Activated CD4-positive, alpha-beta T cell treated with anti-CD3 and anti-CD28 coated beads, Interleukin-10, Interleukin-2, amounts not matched to agents 100 ng/mL and 50 ng/mL, durations not matched to agents 16 hours and 8 hours (primary cell): ENCODE results near the gene PCDHA10.
"Not testable (repeated sequence)": the region's sequence is repeated elsewhere in the genome, so short reads cannot be mapped to it uniquely, and the experiment has no call there.

Source experiments
- DNase-seq: peaks from one replicate; pipeline ENCODE4 v3.0.0-alpha.2; 2020

The PCDHA10 gene, protein sequence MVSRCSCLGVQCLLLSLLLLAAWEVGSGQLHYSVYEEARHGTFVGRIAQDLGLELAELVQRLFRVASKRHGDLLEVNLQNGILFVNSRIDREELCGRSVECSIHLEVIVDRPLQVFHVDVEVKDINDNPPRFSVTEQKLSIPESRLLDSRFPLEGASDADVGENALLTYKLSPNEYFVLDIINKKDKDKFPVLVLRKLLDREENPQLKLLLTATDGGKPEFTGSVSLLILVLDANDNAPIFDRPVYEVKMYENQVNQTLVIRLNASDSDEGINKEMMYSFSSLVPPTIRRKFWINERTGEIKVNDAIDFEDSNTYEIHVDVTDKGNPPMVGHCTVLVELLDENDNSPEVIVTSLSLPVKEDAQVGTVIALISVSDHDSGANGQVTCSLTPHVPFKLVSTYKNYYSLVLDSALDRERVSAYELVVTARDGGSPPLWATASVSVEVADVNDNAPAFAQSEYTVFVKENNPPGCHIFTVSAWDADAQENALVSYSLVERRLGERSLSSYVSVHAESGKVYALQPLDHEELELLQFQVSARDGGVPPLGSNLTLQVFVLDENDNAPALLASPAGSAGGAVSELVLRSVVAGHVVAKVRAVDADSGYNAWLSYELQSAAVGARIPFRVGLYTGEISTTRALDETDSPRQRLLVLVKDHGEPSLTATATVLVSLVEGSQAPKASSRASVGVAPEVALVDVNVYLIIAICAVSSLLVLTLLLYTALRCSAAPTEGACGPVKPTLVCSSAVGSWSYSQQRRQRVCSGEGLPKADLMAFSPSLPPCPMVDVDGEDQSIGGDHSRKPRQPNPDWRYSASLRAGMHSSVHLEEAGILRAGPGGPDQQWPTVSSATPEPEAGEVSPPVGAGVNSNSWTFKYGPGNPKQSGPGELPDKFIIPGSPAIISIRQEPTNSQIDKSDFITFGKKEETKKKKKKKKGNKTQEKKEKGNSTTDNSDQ

DNA sequence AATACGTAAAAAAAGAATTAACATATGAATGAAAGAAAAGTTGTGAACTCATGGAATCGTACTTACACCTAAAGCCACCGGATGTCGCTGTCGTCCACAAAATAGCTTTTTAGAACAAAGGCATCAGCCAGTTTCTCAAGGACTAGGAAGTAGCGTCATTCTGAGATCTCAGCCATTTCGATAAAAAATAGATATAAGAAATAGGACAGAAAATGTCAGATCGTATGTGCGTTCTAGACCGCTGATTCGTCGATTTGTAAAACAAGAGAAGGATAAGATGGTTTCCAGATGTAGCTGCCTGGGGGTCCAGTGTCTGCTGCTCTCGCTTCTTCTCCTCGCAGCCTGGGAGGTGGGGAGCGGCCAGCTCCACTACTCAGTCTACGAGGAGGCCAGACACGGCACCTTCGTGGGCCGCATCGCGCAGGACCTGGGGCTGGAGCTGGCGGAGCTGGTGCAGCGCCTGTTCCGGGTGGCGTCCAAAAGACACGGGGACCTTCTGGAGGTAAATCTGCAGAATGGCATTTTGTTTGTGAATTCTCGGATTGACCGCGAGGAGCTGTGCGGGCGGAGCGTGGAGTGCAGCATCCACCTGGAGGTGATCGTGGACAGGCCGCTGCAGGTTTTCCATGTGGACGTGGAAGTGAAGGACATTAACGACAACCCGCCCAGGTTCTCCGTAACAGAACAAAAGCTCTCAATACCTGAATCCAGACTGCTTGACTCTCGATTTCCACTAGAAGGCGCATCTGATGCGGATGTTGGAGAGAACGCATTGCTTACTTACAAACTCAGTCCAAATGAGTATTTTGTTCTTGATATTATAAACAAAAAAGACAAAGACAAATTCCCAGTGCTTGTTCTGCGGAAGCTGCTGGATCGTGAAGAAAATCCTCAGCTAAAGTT, at the start of gene PCDHA10:
PCDHA10 (plus strand) TSS at position 126 of the 903 bp plus-strand sequence; CDS start at position 278, 152 bp downstream.
- DNase-seq, result no peak

DNA sequence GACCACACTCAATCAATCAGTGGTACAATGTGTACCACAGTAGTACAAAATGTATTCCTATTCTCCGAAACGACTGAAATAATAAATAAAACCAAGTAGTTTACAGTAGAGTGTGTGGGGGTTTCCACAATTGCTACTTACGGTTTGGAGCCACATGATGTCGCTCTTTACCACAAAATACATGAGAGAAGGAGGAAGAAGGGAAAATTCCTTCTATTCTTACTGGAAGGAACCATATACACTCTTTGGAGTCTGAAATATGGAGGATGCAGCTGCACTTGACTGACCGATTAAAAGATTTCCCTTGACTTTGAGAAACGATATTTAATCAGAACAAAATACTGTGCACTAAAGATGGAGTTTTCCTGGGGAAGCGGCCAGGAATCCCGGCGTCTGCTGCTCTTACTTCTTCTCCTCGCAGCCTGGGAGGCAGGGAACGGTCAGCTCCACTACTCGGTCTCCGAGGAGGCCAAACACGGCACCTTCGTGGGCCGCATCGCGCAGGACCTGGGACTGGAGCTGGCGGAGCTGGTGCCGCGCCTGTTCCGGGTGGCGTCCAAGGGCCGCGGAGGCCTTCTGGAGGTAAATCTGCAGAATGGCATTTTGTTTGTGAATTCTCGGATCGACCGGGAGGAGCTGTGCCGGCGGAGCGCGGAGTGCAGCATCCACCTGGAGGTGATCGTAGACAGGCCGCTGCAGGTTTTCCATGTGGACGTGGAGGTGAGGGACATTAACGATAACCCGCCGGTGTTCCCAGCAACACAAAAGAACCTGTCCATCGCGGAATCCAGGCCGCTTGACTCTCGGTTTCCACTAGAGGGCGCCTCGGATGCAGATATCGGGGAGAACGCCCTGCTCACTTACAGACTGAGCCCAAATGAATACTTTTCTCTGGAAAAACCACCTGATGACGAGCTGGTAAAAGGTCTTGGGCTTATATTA, 48.6 kb upstream of the PCDHA10 start, which contains the start of gene PCDHA4:
PCDHA4 (plus strand) TSS at position 235 of the 942 bp plus-strand sequence.
- peak; percentile 28 for DNase-seq

DNA sequence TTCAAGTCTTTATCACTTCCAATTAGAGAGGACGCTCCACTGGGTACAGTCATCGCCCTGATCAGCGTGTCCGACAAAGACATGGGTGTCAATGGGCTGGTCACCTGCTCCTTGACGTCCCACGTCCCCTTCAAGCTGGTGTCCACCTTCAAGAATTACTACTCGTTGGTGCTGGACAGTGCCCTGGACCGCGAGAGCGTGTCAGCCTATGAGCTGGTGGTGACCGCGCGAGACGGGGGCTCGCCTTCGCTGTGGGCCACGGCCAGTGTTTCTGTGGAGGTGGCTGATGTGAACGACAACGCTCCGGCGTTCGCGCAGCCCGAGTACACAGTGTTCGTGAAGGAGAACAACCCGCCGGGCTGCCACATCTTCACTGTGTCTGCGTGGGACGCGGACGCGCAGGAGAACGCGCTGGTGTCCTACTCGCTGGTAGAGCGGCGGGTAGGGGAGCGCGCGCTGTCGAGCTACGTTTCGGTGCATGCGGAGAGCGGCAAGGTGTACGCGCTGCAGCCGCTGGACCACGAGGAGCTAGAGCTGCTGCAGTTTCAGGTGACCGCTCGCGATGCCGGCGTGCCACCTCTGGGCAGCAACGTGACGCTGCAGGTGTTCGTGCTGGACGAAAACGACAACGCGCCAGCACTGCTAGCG, 47.3 kb upstream of the PCDHA10 start:
- DNase-seq, result not testable (repeated sequence)

DNA sequence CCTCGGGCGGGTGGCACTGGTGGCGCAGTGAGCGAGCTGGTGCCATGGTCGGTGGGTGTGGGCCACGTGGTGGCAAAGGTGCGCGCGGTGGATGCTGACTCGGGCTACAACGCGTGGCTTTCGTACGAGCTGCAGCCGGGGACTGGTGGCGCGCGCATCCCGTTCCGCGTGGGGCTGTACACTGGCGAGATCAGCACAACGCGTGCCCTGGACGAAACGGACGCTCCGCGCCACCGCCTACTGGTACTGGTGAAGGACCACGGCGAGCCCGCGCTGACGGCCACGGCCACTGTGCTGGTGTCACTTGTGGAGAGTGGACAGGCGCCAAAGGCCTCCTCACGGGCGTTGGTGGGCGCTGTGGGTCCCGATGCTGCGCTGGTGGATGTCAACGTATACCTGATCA, 46.8 kb upstream of the PCDHA10 start:
- DNase-seq, result no peak

DNA sequence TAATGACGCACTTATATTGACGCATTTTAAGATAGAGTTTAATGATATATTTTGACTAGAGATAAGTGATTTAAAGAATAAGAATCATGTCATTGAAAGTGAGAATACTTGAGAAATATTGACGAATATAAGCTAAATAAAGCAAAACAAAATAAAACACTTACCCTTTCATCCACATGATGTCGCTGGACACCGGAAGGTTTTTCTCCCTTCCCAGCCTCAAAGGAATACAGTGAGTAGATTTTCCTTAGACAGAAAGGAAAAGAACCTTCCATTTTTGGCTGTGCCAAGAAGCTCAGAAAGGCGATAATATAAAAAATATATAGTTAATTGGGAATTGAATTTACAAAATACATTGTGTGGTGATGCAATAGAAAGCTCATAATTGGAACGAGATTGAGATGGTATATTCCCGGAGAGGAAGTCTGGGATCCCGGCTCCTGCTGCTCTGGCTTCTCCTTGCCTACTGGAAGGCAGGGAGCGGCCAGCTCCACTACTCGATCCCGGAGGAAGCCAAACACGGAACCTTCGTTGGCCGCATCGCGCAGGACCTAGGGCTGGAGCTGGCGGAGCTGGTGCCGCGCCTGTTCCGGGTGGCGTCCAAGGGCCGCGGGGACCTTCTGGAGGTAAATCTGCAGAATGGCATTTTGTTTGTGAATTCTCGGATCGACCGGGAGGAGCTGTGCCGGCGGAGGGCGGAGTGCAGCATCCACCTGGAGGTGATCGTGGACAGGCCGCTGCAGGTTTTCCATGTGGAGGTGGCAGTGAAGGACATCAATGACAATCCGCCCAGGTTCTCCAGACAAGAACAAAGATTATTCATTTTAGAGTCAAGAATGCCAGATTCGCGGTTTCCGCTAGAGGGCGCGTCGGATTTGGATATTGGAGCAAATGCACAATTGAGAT, 34.1 kb upstream of the PCDHA10 start, which contains the start of gene PCDHA5:
PCDHA5 (plus strand) TSS at position 239 of the 906 bp plus-strand sequence.
- DNase-seq, result peak; percentile 21

DNA sequence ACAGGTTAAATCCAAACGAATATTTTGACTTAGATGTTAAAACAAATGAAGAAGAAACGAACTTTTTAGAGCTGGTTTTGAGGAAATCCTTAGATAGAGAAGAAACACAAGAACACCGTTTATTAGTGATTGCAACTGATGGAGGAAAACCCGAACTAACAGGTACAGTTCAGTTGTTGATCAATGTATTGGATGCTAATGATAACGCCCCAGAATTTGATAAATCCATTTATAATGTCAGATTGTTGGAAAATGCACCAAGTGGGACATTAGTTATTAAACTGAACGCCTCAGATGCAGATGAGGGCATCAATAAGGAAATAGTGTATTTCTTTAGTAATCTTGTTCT, 33.4 kb upstream of the PCDHA10 start:
- no peak for DNase-seq

DNA sequence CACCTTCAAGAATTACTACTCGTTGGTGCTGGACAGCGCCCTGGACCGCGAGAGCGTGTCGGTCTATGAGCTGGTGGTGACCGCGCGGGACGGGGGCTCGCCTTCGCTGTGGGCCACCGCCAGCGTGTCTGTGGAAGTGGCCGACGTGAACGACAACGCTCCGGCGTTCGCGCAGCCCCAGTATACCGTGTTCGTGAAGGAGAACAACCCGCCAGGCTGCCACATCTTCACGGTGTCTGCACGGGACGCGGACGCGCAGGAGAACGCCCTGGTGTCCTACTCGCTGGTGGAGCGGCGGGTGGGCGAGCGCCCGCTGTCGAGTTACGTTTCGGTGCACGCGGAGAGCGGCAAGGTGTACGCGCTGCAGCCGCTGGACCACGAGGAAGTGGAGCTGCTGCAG, 32.7 kb upstream of the PCDHA10 start:
- DNase-seq, result not testable (repeated sequence)

DNA sequence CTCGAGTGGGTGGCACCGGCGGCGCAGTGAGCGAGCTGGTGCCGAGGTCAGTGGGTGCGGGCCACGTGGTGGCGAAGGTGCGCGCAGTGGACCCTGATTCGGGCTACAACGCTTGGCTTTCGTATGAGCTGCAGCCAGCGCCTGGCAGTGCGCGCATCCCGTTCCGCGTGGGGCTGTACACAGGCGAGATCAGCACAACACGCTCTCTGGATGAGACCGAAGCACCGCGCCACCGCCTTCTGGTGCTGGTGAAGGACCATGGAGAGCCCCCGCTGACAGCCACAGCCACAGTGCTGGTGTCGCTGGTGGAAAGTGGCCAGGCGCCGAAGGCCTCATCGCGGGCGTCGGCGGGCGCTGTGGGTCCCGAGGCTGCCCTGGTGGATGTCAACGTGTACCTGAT, 32.2 kb upstream of the PCDHA10 start:
- DNase-seq, result no peak

DNA sequence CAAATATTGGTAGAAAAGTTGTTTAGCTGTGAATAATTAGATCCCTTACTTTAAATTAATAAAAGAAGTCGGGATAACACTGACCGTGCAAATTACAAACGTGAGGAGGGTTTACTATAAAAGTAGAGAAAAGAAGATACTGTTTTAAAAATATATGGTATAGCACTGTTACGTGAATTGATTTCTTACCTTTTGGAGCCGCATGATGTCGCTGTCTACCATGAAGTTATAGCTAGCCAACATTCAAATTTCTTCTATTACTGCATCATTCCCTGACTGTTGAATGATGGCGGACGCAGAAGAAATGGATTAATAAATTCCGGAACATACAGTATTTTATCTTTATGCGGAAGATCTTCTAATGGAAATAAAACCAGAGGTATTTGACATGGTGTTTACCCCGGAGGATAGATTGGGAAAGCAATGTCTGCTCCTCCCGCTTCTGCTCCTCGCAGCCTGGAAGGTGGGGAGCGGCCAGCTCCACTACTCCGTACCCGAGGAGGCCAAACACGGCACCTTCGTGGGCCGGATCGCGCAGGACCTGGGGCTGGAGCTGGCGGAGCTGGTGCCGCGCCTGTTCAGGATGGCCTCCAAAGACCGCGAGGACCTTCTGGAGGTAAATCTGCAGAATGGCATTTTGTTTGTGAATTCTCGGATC, 27.9 kb upstream of the PCDHA10 start, which contains the start of gene PCDHA6:
PCDHA6 (plus strand) TSS at position 257 of the 658 bp plus-strand sequence; CDS start at position 389, 132 bp downstream.
- DNase-seq, result no peak

DNA sequence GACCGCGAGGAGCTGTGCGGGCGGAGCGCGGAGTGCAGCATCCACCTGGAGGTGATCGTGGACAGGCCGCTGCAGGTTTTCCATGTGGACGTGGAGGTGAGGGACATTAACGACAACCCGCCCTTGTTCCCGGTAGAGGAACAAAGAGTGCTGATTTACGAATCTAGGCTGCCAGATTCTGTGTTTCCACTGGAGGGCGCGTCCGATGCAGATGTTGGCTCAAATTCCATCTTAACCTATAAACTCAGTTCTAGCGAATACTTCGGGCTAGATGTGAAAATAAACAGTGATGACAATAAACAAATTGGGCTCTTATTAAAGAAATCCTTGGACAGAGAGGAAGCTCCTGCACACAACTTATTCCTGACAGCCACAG, 27.3 kb upstream of the PCDHA10 start:
- DNase-seq, result no peak

DNA sequence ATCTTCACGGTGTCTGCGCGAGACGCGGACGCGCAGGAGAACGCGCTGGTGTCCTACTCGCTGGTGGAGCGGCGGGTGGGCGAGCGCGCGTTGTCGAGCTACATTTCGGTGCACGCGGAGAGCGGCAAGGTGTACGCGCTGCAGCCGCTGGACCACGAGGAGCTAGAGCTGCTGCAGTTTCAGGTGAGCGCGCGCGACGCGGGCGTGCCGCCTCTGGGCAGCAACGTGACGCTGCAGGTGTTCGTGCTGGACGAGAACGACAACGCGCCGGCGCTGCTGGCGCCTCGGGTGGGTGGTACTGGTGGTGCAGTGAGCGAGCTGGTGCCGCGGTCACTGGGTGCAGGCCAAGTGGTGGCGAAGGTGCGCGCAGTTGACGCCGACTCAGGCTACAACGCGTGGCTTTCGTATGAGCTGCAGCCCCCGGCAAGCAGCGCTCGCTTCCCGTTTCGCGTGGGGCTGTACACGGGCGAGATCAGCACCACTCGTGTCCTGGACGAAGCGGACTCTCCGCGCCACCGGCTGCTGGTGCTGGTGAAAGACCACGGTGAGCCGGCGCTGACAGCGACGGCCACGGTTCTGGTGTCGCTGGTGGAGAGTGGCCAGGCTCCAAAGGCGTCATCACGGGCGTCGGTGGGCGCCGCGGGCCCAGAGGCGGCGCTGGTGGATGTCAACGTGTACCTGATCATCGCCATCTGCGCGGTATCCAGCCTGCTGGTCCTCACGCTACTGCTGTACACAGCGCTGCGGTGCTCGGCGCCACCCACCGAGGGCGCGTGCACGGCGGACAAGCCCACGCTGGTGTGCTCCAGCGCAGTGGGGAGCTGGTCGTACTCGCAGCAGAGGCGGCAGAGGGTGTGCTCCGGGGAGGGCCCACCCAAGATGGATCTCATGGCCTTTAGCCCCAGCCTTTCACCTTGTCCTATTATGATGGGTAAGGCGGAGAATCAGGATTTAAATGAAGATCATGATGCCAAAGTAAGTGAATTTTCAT, 25.9 kb upstream of the PCDHA10 start:
- not testable (repeated sequence) for DNase-seq

DNA sequence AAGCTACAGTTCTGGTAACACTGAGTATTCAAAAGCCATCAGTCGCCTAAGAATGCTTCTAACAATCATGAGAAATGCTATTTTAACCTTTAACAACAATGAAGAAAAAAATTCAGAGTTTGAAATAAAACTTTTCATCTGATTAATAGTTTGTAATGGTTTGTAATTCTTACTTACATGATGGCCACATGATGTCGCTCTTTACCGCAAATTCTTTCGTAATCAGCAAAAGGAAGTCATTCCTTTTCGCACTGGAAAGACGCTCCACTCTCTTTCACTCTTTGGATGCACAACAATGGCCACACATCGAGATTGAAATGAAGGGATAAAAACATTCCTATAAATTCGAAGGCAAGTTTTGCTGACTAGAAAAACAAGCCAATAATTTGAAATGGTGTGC, 21.7 kb upstream of the PCDHA10 start, which contains the start of gene PCDHA7:
PCDHA7 (plus strand) TSS at position 277 of the 400 bp plus-strand sequence; CDS start at position 392, 115 bp downstream.
- DNase-seq, result no peak

DNA sequence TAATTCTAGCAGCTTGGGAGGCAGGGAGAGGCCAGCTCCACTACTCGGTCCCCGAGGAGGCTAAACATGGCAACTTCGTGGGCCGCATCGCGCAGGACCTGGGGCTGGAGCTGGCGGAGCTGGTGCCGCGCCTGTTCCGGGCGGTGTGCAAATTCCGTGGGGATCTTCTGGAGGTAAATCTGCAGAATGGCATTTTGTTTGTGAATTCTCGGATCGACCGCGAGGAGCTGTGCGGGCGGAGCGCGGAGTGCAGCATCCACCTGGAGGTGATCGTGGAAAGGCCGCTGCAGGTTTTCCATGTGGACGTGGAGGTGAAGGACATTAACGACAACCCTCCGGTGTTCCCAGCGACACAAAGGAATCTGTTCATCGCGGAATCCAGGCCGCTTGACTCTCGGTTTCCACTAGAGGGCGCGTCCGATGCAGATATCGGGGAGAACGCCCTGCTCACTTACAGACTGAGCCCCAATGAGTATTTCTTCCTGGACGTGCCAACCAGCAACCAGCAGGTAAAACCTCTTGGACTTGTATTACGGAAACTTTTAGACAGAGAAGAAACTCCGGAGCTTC, 21.2 kb upstream of the PCDHA10 start:
- not testable (repeated sequence) for DNase-seq

DNA sequence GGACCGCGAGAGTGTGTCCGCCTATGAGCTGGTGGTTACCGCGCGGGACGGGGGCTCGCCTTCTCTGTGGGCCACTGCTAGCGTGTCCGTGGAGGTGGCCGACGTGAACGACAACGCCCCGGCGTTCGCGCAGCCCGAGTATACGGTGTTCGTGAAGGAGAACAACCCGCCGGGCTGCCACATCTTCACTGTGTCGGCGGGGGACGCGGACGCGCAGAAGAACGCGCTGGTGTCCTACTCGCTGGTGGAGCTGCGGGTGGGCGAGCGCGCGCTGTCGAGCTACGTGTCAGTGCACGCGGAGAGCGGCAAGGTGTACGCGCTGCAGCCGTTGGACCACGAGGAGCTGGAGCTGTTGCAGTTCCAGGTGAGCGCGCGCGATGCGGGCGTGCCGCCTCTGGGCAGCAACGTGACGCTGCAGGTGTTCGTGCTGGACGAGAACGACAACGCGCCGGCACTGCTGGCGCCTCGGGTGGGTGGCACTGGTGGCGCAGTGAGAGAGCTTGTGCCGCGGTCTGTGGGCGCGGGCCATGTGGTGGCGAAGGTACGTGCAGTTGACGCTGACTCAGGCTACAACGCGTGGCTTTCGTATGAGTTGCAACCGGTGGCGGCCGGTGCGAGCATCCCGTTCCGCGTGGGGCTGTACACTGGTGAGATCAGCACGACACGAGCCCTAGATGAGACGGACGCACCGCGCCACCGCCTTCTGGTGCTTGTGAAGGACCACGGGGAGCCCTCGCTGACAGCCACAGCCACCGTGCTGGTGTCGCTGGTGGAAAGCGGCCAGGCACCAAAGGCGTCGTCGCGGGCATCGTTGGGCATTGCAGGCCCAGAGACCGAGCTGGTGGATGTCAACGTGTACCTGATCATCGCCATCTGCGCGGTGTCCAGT, 19.8 kb upstream of the PCDHA10 start:
- DNase-seq, result no peak

DNA sequence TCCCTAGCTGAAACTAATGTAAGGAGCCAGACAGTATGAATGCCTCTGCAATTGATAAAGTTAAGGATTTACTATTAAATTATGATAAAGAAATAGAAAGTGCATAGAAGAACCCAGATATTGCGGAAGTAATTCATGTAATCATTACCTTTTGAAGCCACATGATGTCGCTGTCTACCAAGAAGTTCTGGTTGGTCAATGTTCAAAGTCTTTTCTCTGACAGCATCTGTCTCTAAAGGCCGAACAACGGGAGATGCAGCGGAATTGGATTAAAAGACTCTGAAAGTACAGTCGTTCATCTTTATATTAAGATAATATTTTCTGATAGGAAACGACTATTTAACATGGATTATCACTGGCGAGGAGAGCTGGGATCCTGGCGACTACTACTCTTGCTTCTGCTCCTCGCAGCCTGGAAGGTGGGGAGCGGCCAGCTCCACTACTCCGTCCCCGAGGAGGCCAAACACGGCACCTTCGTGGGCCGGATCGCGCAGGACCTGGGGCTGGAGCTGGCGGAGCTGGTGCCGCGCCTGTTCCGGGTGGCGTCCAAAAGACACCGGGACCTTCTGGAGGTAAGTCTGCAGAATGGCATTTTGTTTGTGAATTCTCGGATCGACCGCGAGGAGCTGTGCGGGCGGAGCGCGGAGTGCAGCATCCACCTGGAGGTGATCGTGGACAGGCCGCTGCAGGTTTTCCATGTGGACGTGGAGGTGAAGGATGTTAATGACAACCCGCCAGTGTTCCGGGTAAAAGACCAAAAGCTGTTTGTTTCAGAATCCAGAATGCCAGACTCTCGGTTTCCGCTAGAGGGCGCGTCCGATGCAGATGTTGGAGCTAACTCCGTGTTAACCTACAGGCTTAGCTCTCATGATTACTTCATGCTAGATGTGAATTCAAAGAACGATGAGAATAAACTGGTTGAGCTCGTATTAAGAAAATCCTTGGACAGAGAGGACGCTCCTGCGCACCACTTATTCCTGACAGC, 14.4 kb upstream of the PCDHA10 start, which contains the start of gene PCDHA8:
PCDHA8 (plus strand) TSS at position 210 of the 985 bp plus-strand sequence; CDS start at position 345, 135 bp downstream.
- DNase-seq, result peak; percentile 4
